DMS153 (cell line): Measurements from ENCODE around the gene DPF3.

Source experiments
- DNase-seq: peaks from one replicate; lab custom pipeline; 2025; lab: John Stamatoyannopoulos, UW

Gene DPF3

GRCh38 chr14:72800296-72800695, 93.6 kb downstream of the DPF3 start:
- no peak for DNase-seq

- no peak for DNase-seq
These were observed 97.0 kb downstream of the DPF3 start for GRCh38 chr14:72796935-72797334.

- no peak for DNase-seq
These were observed 100.6 kb downstream of the DPF3 start for GRCh38 chr14:72793156-72793939.

GRCh38 chr14:72792051-72792788, 101.7 kb downstream of the DPF3 start:
- DNase-seq = no peak

GRCh38 chr14:72790887-72791566, 102.9 kb downstream of the DPF3 start:
- no peak for DNase-seq

GRCh38 chr14:72788972-72789728, 104.8 kb downstream of the DPF3 start:
- DNase-seq = no peak

GRCh38 chr14:72788255-72788654, 105.6 kb downstream of the DPF3 start:
- no peak for DNase-seq

- DNase-seq = no peak
These were observed 106.1 kb downstream of the DPF3 start for GRCh38 chr14:72787841-72788240.

- no peak for DNase-seq
These were observed 107.2 kb downstream of the DPF3 start for GRCh38 chr14:72786378-72787350.

- no peak for DNase-seq
These were observed 110.2 kb downstream of the DPF3 start for GRCh38 chr14:72783741-72784140.

- no peak for DNase-seq
These were observed 111.1 kb downstream of the DPF3 start for GRCh38 chr14:72782817-72783216.

- no peak for DNase-seq
These were observed 112.1 kb downstream of the DPF3 start for GRCh38 chr14:72781561-72782508.

- no peak for DNase-seq
These were observed 113.2 kb downstream of the DPF3 start for GRCh38 chr14:72780751-72781150.

- no peak for DNase-seq
These were observed 114.2 kb downstream of the DPF3 start for GRCh38 chr14:72779679-72780078.

GRCh38 chr14:72777636-72778035, 116.3 kb downstream of the DPF3 start:
- DNase-seq = no peak

GRCh38 chr14:72776701-72777261, 117.1 kb downstream of the DPF3 start:
- no peak for DNase-seq

- no peak for DNase-seq
These were observed 117.9 kb downstream of the DPF3 start for GRCh38 chr14:72775923-72776554.

- DNase-seq = no peak
These were observed 118.8 kb downstream of the DPF3 start for GRCh38 chr14:72774894-72775620.
